Sigmoid colon (tissue), 7 donors: Measurements from ENCODE around the gene GRID1. TPM values are rescaled to one million over a fixed set of nuclear protein-coding genes. Genes with fewer than 3 reads are reported as not detected.

ENCODE experiments used
- DNase-seq: peaks from one replicate; pipeline ENCODE4 v3.0.0-alpha.2; 2019
- H3K27ac ChIP-seq, 4 donors: fragments of 200-600 bp; sonication (generic); one replicate each; pipeline ENCODE4 v1.5.1; 2016 to 2019; ENCODE audit warnings: mild to moderate bottlenecking in 1 of 4
- H3K27me3 ChIP-seq, 3 donors: fragments of 200-600 bp; sonication (generic); one replicate each; pipeline ENCODE4 v1.5.1; 2019; ENCODE audit warnings: mild to moderate bottlenecking in 1 of 3
- H3K36me3 ChIP-seq, 4 donors: fragments of 200-600 bp; sonication (generic); one replicate each; pipeline ENCODE4 v1.5.1; 2016 to 2019
- H3K4me1 ChIP-seq, 4 donors: fragments of 200-600 bp; sonication (generic); one replicate each; pipeline ENCODE4 v1.5.1; 2017 to 2019
- H3K4me3 ChIP-seq, 4 donors: fragments of 200-600 bp; sonication (generic); one replicate each; pipeline ENCODE4 v1.5.1; 2017 to 2019; ENCODE audit warnings: mild to moderate bottlenecking in 2 of 4, moderate library complexity in 1 of 4
- H3K9me3 ChIP-seq, 4 donors: fragments of 200-600 bp in 3 of 4; sonication (generic) in 3 of 4; one replicate each; pipeline versions ENCODE4 v1.5.1 to v1.6.1; 2013 to 2019
- EP300 ChIP-seq, 4 donors: sonication (generic); formaldehyde crosslinking; IDR thresholded peaks; one replicate each; pipeline ENCODE4 v1.6.1; 2017; ENCODE audit warnings: antibody characterized with exemption in 4 of 4
- POLR2A ChIP-seq, 2 donors: fragments of 450-650 bp; IDR thresholded peaks; one replicate each; pipeline ENCODE4 v1.6.1; 2016; ENCODE audit warnings: antibody characterized with exemption in 2 of 2, mild to moderate bottlenecking in 2 of 2, moderate library complexity in 2 of 2
- POLR2AphosphoS5 ChIP-seq, 4 donors: sonication (generic); formaldehyde crosslinking; IDR thresholded peaks; one replicate each; pipeline ENCODE4 v1.6.1; 2017; ENCODE audit warnings: antibody characterized with exemption in 4 of 4
- WGBS, 2 donors: extraction: QIAGEN DNeasy Blood & Tissue Kit; methylation state at CpG; one replicate each; pipeline ENCODE4 v1.1.7; 2013; 5-methylcytosine and 5-hydroxymethylcytosine counted together
- intact Hi-C: fragments of 100-400 bp; cut with DNase I; formaldehyde crosslinking; loops from one replicate; pipeline ENCODE4 v1.15.1; 2023
- polyA plus RNA-seq, 3 donors: library from polyadenylated mRNA; stranded (reverse); fragments of 200-250 nt; gene quantifications; one replicate each; pipeline ENCODE4 v1.2.3, GENCODE V29; 2013
- total RNA-seq, 4 donors: library from RNA; depleted of rRNA; stranded (reverse); fragments of >200 nt; gene quantifications; one replicate each; pipeline ENCODE4 v1.1.0, GENCODE V29; 2016
- TF ChIP-seq, protein P1 (sequence below), 4 experiments: fragments of 450-650 bp in 3 of 4; fragments of 200-600 bp in 1 of 4; IDR thresholded peaks; one replicate each; pipeline ENCODE4 v1.5.1; 2016 to 2019; ENCODE audit warnings: antibody characterized with exemption in 4 of 4, mild to moderate bottlenecking in 3 of 4, moderate library complexity in 2 of 4
- donor health status: healthy with polysubstance abuse.
- donor health status: Bipolar disorder and iron deficiency.
- donor health status: healthy.

Gene GRID1
- total and polyA plus RNA-seq, 7 donors = 0.66 to 4.7 (median 1.1) TPM; not detected in 2

DNA sequence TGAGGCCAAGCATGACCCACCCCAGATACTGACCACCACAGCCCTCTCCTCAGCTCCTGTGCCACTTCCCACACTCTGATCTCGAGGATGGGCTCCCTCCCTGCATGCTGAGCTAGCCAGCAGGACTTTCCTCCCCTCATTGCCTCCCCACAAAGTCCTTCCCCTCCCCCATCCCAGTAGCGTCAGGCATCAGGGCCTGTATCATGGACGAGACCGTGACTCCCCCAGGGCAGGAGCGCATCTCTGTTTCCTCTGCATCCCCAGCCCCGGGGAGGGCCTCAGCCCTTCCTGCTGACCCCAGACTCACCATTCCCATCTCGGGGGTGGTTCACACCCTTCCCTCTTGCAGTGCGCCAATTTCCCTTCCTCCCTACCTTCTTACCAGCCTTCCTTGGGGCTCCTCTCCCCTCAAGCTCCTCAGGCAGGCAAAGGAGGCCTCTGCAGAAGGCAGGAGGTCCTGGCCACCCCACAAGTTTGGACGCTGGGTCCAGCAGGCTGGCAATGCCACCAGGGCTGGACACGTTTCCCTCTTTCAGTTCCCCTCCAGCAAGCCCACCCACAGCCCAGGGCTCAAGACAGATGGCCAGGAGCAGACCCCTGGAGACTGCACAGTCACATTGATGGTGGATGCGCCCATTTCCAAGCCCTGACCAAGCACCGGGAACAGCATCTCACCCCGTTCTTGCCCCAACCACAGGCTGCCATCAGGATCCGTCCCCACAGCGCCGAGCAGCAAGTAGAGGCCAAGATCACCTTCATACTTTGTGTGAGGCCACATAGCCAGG, 36.5 kb downstream of the GRID1 start:
- TF ChIP-seq POLR2A (IDR thresholded peaks at IDR 0.05) (no peak), POLR2AphosphoS5 (IDR thresholded peaks at IDR 0.05) (no peak), EP300 (IDR thresholded peaks at IDR 0.05) (no peak)
- TF ChIP-seq, protein P1, sequence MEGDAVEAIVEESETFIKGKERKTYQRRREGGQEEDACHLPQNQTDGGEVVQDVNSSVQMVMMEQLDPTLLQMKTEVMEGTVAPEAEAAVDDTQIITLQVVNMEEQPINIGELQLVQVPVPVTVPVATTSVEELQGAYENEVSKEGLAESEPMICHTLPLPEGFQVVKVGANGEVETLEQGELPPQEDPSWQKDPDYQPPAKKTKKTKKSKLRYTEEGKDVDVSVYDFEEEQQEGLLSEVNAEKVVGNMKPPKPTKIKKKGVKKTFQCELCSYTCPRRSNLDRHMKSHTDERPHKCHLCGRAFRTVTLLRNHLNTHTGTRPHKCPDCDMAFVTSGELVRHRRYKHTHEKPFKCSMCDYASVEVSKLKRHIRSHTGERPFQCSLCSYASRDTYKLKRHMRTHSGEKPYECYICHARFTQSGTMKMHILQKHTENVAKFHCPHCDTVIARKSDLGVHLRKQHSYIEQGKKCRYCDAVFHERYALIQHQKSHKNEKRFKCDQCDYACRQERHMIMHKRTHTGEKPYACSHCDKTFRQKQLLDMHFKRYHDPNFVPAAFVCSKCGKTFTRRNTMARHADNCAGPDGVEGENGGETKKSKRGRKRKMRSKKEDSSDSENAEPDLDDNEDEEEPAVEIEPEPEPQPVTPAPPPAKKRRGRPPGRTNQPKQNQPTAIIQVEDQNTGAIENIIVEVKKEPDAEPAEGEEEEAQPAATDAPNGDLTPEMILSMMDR (IDR thresholded peaks at IDR 0.05) = no peak
- DNase-seq = peak; percentile 53
- Histone ChIP-seq H3K4me1 (no peaks in the 10 kb centered on the region), H3K9me3 (no peaks in the 10 kb centered on the region), H3K27ac (no peak overlapping the region), H3K4me3 (no peak overlapping the region), H3K27me3 (no peaks in the 10 kb centered on the region), H3K36me3 (no peaks in the 10 kb centered on the region)
- intact Hi-C loops = no loop called here
- 82% methylated on average over 16 of the region's 16 CpGs for WGBS, 2 donors

- Histone ChIP-seq H3K4me3 (no peak overlapping the region), H3K27me3 (no peaks in the 10 kb centered on the region), H3K36me3 (no peaks in the 10 kb centered on the region), H3K9me3 (no peaks in the 10 kb centered on the region), H3K27ac (no peak overlapping the region), H3K4me1 (no peaks in the 10 kb centered on the region)
- intact Hi-C loops = no loop called here
- 80 to 86% methylated on average over 7 of the region's 7 CpGs for WGBS, 2 donors
- DNase-seq = peak; percentile 53
- TF ChIP-seq EP300 (IDR thresholded peaks at IDR 0.05) (no peak), POLR2AphosphoS5 (IDR thresholded peaks at IDR 0.05) (no peak), POLR2A (IDR thresholded peaks at IDR 0.05) (no peak)
- TF ChIP-seq, protein P1 (IDR thresholded peaks at IDR 0.05) = no peak
These were observed 37.4 kb downstream of the GRID1 start for GRCh38 chr10:86329093-86329710.

DNA sequence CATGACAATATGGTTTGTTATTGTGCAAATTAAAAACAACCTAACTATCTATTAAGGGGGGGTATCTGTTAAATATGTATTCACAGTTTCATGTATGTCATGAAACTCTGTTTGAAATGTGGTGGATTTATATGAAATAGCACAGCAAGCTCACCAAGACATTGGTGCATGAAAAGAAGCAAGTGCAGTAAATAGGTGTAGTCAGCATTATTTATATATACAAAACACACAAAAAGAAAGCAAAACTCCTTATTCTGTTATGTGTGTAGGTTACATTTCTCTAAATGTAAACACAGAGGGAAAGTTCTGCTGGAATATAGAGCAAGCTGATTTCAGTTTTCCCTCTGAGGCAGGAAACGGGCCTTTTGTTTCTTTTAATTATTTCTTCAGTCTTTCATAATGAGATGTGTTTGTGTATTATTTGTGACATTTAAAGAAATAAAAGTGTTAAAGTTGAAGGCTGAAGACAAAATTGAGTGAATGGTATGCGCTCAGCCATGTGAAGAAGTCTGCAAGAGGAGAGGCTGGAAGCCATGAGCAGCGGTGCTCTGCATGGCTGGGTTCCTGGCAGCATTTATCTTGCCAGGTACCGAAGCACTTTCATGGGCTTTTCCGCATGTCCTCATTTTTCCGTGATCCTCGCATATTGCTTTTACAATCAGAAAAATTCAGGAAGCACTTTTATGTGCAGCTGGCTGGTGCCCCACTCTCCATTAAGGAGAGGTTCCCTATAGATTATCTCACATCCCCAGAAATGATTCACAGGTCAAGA, 38.5 kb downstream of the GRID1 start:
- TF ChIP-seq POLR2AphosphoS5 (IDR thresholded peaks at IDR 0.05) = no peak
- no peak for TF ChIP-seq EP300 (IDR thresholded peaks at IDR 0.05)
- TF ChIP-seq, protein P1 (IDR thresholded peaks at IDR 0.05) = no peak
- no peak for TF ChIP-seq POLR2A (IDR thresholded peaks at IDR 0.05)
- intact Hi-C loops = no loop called here
- 77 to 83% methylated on average over 7 of the region's 7 CpGs for WGBS, 2 donors
- Histone ChIP-seq H3K27me3 (no peaks in the 10 kb centered on the region), H3K4me1 (no peaks in the 10 kb centered on the region), H3K27ac (no peak overlapping the region), H3K4me3 (no peak overlapping the region), H3K36me3 (no peaks in the 10 kb centered on the region), H3K9me3 (no peaks in the 10 kb centered on the region)
- peak; percentile 24 for DNase-seq

DNA sequence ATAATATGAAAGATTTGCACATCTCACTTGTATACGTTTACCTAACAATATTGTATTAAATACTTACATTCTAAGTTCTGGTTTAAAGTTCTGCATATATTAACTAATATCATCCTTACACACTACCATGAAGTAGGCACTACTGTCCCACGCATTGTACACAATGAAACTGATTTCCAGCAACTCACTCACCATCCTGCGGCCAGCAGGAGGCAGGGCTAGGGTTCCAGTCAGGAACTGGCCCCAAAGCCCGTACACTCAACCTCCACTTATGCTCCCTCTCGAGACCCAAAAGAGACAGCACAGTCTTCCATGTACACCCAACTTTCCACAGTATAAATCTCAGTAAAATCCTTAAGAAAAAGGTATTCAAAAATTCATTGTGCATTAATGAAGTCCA, 41.4 kb downstream of the GRID1 start:
- TF ChIP-seq, protein P1 (IDR thresholded peaks at IDR 0.05) = no peak
- TF ChIP-seq POLR2A (IDR thresholded peaks at IDR 0.05) = no peak
- no peak for TF ChIP-seq POLR2AphosphoS5 (IDR thresholded peaks at IDR 0.05)
- TF ChIP-seq EP300 (IDR thresholded peaks at IDR 0.05) = no peak
- Histone ChIP-seq H3K4me3 (no peak overlapping the region), H3K4me1 (no peaks in the 10 kb centered on the region), H3K9me3 (no peaks in the 10 kb centered on the region), H3K27ac (no peak overlapping the region), H3K27me3 (no peaks in the 10 kb centered on the region), H3K36me3 (no peaks in the 10 kb centered on the region)
- intact Hi-C loops = no loop called here
- DNase-seq = no peak
- 54 to 75% methylated on average over 5 of the region's 5 CpGs for WGBS, 2 donors
